GM12878 (cell line): Measurements from ENCODE around the gene GRIK4. TPM values are rescaled to one million over a fixed set of nuclear protein-coding genes. Genes with fewer than 3 reads are reported as not detected.

Source experiments
- ATAC-seq: fragments of 200-7000 bp; cut with Tn5 transposase; 3 replicates; pipeline ENCODE4 v1.9.1; 2020; ENCODE audit warnings: mild to moderate bottlenecking, moderate library complexity
- BruUV-seq: library from RNA; stranded (reverse); fragments of 400-500 nt; replicated peaks from 2 replicates; lab custom pipeline; 2021; lab: Mats Ljungman, UMichigan
- CTCF ChIA-PET: fragments of 300-600 bp; sonication (Branson Sonifier 250); formaldehyde crosslinking; extraction: SDS; loops from one replicate; lab custom pipeline; 2021; ENCODE audit warnings: inconsistent platforms; lab: Yijun Ruan, JAX
- POLR2A ChIA-PET: fragments of 350-600 bp; formaldehyde crosslinking; extraction: SDS; loops from one replicate; lab custom pipeline; 2021; ENCODE audit warnings: inconsistent platforms; lab: Charles Lee
- RAD21 ChIA-PET: fragments of 300-600 bp; sonication (Branson Sonifier 250); formaldehyde crosslinking; loops from one replicate; lab custom pipeline; 2023; ENCODE audit warnings: antibody characterized with exemption; ENCODE audit not compliant: unreplicated experiment; lab: Charles Lee
- SMC1A ChIA-PET: fragments of 300-600 bp; sonication (Branson Sonifier 250); formaldehyde crosslinking; loops from one replicate; lab custom pipeline; 2023; ENCODE audit not compliant: unreplicated experiment, uncharacterized antibody; lab: Charles Lee
- DNase-seq: peaks from one replicate; pipeline ENCODE4 v3.0.0-alpha.2; 2011; ENCODE audit warnings: low read depth, low spot score
- FAIRE-seq: peaks from 3 replicates; lab custom pipeline; 2011; peaks lifted over from hg19 to GRCh38; lab: Jason Lieb, UNC
- H2AFZ ChIP-seq: 2 replicates; pipeline ENCODE4 v1.6.0; 2011; ENCODE audit warnings: low read depth, low read length, control low read depth; ENCODE audit not compliant: control insufficient read depth
- H3K27ac ChIP-seq: 2 replicates; pipeline ENCODE4 v1.5.1; 2011; ENCODE audit warnings: control low read depth; ENCODE audit not compliant: control insufficient read depth, insufficient read depth
- H3K27me3 ChIP-seq, 2 experiments: replicated peaks in 1 of 2; 2 replicates each; pipeline versions ENCODE4 v1.6.0 to v1.6.1; 2011; ENCODE audit warnings: low read length in 1 of 2; ENCODE audit not compliant: control insufficient read depth in 2 of 2, insufficient read depth in 2 of 2
- H3K36me3 ChIP-seq, 2 experiments: 2 replicates each; pipeline ENCODE4 v1.5.1; 2011; ENCODE audit warnings: low read length in 1 of 2; ENCODE audit not compliant: control insufficient read depth in 2 of 2, insufficient read depth in 2 of 2
- H3K4me1 ChIP-seq: 2 replicates; pipeline ENCODE4 v1.6.1; 2011; ENCODE audit warnings: mild to moderate bottlenecking, low read length, moderate library complexity, mixed read lengths; ENCODE audit not compliant: control insufficient read depth, insufficient read depth
- H3K4me2 ChIP-seq: 2 replicates; pipeline ENCODE4 v1.6.0; 2011; ENCODE audit warnings: control low read depth; ENCODE audit not compliant: control insufficient read depth, insufficient read depth
- H3K4me3 ChIP-seq: fragments of 200-600 bp; sonication (generic); 2 replicates; pipeline ENCODE4 v1.5.1; 2016
- H3K79me2 ChIP-seq: 2 replicates; pipeline ENCODE4 v1.6.0; 2011; ENCODE audit warnings: low read length; ENCODE audit not compliant: control insufficient read depth, insufficient read depth
- H3K9ac ChIP-seq: 2 replicates; pipeline ENCODE4 v1.8.0; 2011; ENCODE audit warnings: low read length, control low read depth, mixed read lengths; ENCODE audit not compliant: control insufficient read depth, insufficient read depth
- H3K9me3 ChIP-seq: replicated peaks from 3 replicates; pipeline ENCODE4 v1.5.1; 2011; ENCODE audit warnings: mild to moderate bottlenecking, low read length; ENCODE audit not compliant: control insufficient read depth, insufficient read depth
- H4K20me1 ChIP-seq: 2 replicates; pipeline ENCODE4 v1.6.0; 2011; ENCODE audit not compliant: control insufficient read depth, insufficient read depth
- ASH2L ChIP-seq: fragments of 300-600, 200-600 bp; sonication (generic); IDR thresholded peaks from 2 replicates; pipeline ENCODE4 v1.6.1; 2017; ENCODE audit warnings: low read depth, mild to moderate bottlenecking, borderline replicate concordance
- FOXM1 ChIP-seq: IDR thresholded peaks from 2 replicates; pipeline ENCODE4 v1.6.1; 2012; ENCODE audit warnings: low read depth, mild to moderate bottlenecking, inconsistent platforms, low read length, moderate library complexity
- JUND ChIP-seq: IDR thresholded peaks from 2 replicates; pipeline ENCODE4 v1.6.1; 2012; ENCODE audit warnings: low read depth, mild to moderate bottlenecking, low read length, improper control_type of control experiment, moderate library complexity
- MLLT1 ChIP-seq: fragments of 450-650 bp; IDR thresholded peaks from 2 replicates; pipeline ENCODE4 v1.6.1; 2016; ENCODE audit warnings: mild to moderate bottlenecking
- MTA3 ChIP-seq: IDR thresholded peaks from 2 replicates; pipeline ENCODE4 v1.6.1; 2012; ENCODE audit warnings: low read length, inconsistent platforms, borderline replicate concordance
- MXI1 ChIP-seq: fragments of 150-350 bp; IDR thresholded peaks from 2 replicates; pipeline ENCODE4 v1.6.1; 2011; ENCODE audit warnings: low read depth, mild to moderate bottlenecking, inconsistent platforms, low read length, improper control_type of control experiment
- NFYB ChIP-seq: IDR thresholded peaks from 2 replicates; pipeline ENCODE4 v1.6.1; 2011; ENCODE audit warnings: low read depth, mild to moderate bottlenecking, low read length, improper control_type of control experiment, moderate library complexity; ENCODE audit not compliant: insufficient read depth
- RELB ChIP-seq: fragments of 450-650 bp; IDR thresholded peaks from 2 replicates; pipeline ENCODE4 v1.6.1; 2017; ENCODE audit warnings: low read depth, mild to moderate bottlenecking, moderate library complexity
- SMAD1 ChIP-seq: fragments of 450-650 bp; IDR thresholded peaks from 2 replicates; pipeline ENCODE4 v1.6.1; 2018; ENCODE audit warnings: mild to moderate bottlenecking, low read depth; ENCODE audit not compliant: partially characterized antibody
- SUPT20H ChIP-seq: IDR thresholded peaks from 2 replicates; pipeline ENCODE4 v1.6.1; 2011; ENCODE audit warnings: low read depth, mild to moderate bottlenecking, low read length, moderate library complexity, borderline replicate concordance; ENCODE audit not compliant: control insufficient read depth
- TCF7 ChIP-seq: IDR thresholded peaks from 2 replicates; pipeline ENCODE4 v1.6.1; 2014; ENCODE audit warnings: antibody characterized with exemption, borderline replicate concordance
- WGBS: methylation state at CpG from one replicate; pipeline ENCODE4 v1.1.6; 2016; ENCODE audit warnings: low lambda C conversion rate; ENCODE audit not compliant: insufficient replicate concordance, insufficient coverage; ENCODE audit errors: missing lambda C conversion rate; 5-methylcytosine and 5-hydroxymethylcytosine counted together
- in situ Hi-C: fragments of 300-500 bp; cut with MboI; formaldehyde crosslinking; loops from 9 replicates; pipeline ENCODE4 v1.14.3; 2018; ENCODE audit warnings: mixed read lengths
- intact Hi-C: fragments of 100-400 bp; cut with micrococcal nuclease; formaldehyde crosslinking; loops from one replicate; pipeline ENCODE4 v1.14.2; 2022; ENCODE audit not compliant: unreplicated experiment
- polyA plus RNA-seq, 11 experiments: library from polyadenylated mRNA; depleted of rRNA in 4 of 11; unstranded in 6 of 11; stranded (reverse) in 5 of 11; fragments of >200 nt; fragmentation: Nextera tagmentation in 4 of 11; fragmentation: Illumina TruSeq in 1 of 11; extraction: Ambion mirVana in 4 of 11; extraction: Trizol in 1 of 11; gene quantifications; 1 replicate in 1 of 11; 2 replicates in 10 of 11; pipeline versions ENCODE4 v1.2.1 to v1.2.3, GENCODE V29; 2011 to 2016; ENCODE audit warnings: inconsistent platforms in 2 of 11, missing spikeins in 2 of 11, low read depth in 1 of 11
- total RNA-seq, 4 experiments: library from RNA; depleted of rRNA in 3 of 4; stranded (reverse); fragments of >200 nt in 3 of 4; fragmentation: Illumina TruSeq in 1 of 4; extraction: Trizol in 1 of 4; gene quantifications; 2 replicates each; pipeline versions ENCODE4 v1.2.1 to v1.2.3, GENCODE V29; 2013 to 2021
- TF ChIP-seq, protein P1 (sequence below): IDR thresholded peaks from 2 replicates; pipeline ENCODE4 v1.6.1; 2011; ENCODE audit warnings: low read depth, mild to moderate bottlenecking, low read length, moderate library complexity, borderline replicate concordance; ENCODE audit errors: extremely low read depth
- TF ChIP-seq, protein P2 (sequence below): IDR thresholded peaks from 2 replicates; pipeline ENCODE4 v1.6.1; 2011; ENCODE audit warnings: borderline replicate concordance, low read depth, mild to moderate bottlenecking, moderate library complexity, low read length; ENCODE audit not compliant: insufficient read depth, poor library complexity, severe bottlenecking

Gene GRIK4
- total and polyA plus RNA-seq, 10 of the 15 experiments (the other 5 are each of a cell fraction or from before 2014, with no cell fraction given), result 0.33 to 3.6 (median 0.72) TPM

DNA sequence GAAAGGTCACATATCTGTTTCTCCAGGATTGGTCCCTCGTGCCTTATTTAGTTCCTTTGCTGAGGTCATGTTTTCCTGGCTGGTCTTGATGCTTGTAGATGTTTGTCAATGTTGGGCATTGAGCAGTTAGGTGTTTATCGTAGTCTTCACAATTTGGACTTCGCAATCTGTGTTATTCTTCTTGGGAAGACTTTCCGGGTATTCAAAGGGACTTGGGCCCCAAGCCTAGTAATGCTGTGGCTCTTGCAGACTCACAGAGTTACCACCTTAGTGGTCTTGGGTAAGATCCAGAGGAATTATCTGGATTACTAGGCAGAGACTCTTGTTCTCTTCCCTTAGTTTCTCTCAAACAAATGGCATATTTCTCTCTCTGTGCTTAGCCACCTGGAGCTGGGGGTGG, 223.5 kb downstream of the GRIK4 start:
- H3K36me3 ChIP-seq, result no peaks in the 10 kb centered on the region; a peak in 1 of 4 replicates
- TF ChIP-seq RELB (no peak), MXI1 (no peak), TCF7 (no peak), JUND (no peak), FOXM1 (no peak), MTA3 (no peak), SMAD1 (no peak), NFYB (no peak), MLLT1 (no peak), SUPT20H (no peak), ASH2L (no peak)
- TF ChIP-seq, protein P1, sequence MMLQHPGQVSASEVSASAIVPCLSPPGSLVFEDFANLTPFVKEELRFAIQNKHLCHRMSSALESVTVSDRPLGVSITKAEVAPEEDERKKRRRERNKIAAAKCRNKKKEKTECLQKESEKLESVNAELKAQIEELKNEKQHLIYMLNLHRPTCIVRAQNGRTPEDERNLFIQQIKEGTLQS, result no peak
- TF ChIP-seq, protein P2, sequence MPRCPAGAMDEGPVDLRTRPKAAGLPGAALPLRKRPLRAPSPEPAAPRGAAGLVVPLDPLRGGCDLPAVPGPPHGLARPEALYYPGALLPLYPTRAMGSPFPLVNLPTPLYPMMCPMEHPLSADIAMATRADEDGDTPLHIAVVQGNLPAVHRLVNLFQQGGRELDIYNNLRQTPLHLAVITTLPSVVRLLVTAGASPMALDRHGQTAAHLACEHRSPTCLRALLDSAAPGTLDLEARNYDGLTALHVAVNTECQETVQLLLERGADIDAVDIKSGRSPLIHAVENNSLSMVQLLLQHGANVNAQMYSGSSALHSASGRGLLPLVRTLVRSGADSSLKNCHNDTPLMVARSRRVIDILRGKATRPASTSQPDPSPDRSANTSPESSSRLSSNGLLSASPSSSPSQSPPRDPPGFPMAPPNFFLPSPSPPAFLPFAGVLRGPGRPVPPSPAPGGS, result no peak
- TF ChIP-seq, all 136 proteins: peak for 0
- no TSS peak for BruUV-seq
- intact Hi-C loops, result no loop called here
- Histone ChIP-seq H3K9me3 (no peaks in the 10 kb centered on the region), H3K4me1 (no peaks in the 10 kb centered on the region), H2AFZ (no peak overlapping the region), H3K4me2 (no peak overlapping the region), H3K27me3 (no peaks in the 10 kb centered on the region), H3K27ac (no peak overlapping the region), H3K4me3 (no peak overlapping the region), H3K9ac (no peak overlapping the region), H3K79me2 (no peaks in the 10 kb centered on the region), H4K20me1 (no peaks in the 10 kb centered on the region)
- in situ Hi-C loops, result no loop called here
- ChIA-PET SMC1A (interaction anchor here (1.0 kb wide), 1 partner anchor 11 kb away, joined by 3 read pairs; no protein-coding TSS in a partner anchor), POLR2A (no interaction called here), CTCF (no interaction called here), RAD21 (no interaction called here)
- FAIRE-seq (no peak), ATAC-seq (no peak), DNase-seq (no peak)
- WGBS, result 36% methylated on average over 4 of the region's 4 CpGs
